Mesenteric fat pad (tissue), 1 donor: ENCODE results near the gene GRIPAP1. TPM values are rescaled to one million over a fixed set of nuclear protein-coding genes. Genes with fewer than 3 reads are reported as not detected.
A peak's percentile ranks its signal among the peaks of the same experiment; 100 is the strongest.

Source experiments
- DNase-seq: peaks from one replicate; pipeline ENCODE4 v3.0.0-alpha.2; 2020; ENCODE audit warnings: low spot score
- long read RNA-seq: library from polyadenylated mRNA; unstranded; transcript quantifications from one replicate; pipeline ENCODE4 v2.0.0, GENCODE V29; 2020
- total RNA-seq: library from RNA; stranded (reverse); fragmentation: NEBNext Ultra II Directional; extraction: Animal tissue kit (Norgen Biotek cat#: 25700); gene quantifications from one replicate; pipeline ENCODE4 v1.2.1, GENCODE V29; 2021
- donor health status: DM: yes; HTN: yes; CAD: no.

Gene GRIPAP1, protein sequence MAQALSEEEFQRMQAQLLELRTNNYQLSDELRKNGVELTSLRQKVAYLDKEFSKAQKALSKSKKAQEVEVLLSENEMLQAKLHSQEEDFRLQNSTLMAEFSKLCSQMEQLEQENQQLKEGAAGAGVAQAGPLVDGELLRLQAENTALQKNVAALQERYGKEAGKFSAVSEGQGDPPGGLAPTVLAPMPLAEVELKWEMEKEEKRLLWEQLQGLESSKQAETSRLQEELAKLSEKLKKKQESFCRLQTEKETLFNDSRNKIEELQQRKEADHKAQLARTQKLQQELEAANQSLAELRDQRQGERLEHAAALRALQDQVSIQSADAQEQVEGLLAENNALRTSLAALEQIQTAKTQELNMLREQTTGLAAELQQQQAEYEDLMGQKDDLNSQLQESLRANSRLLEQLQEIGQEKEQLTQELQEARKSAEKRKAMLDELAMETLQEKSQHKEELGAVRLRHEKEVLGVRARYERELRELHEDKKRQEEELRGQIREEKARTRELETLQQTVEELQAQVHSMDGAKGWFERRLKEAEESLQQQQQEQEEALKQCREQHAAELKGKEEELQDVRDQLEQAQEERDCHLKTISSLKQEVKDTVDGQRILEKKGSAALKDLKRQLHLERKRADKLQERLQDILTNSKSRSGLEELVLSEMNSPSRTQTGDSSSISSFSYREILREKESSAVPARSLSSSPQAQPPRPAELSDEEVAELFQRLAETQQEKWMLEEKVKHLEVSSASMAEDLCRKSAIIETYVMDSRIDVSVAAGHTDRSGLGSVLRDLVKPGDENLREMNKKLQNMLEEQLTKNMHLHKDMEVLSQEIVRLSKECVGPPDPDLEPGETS
- total RNA-seq = 37.6 TPM
- long read RNA-seq, transcript GRIPAP1-201 (26 exons, 3,031 nt) = major isoform, 23 of 63 reads
- long read RNA-seq, partial matches to known transcripts = 15 of 63 reads
- long read RNA-seq, other reads (novel, unspliced or antisense) = 25 of 63 reads

- DNase-seq = no peak
These were observed at the start of gene GRIPAP1 for GRCh38 chrX:49002091-49002935. Gene GRIPAP1, minus strand, starts transcription at chrX:49002264. Its CDS starts 35 bp downstream, at chrX:49002229.

GRCh38 chrX:49043987-49044281, 41.9 kb upstream of the GRIPAP1 start:
- DNase-seq = no peak

- peak; percentile 97 for DNase-seq
These were observed 41.3 kb upstream of the GRIPAP1 start, which contains the start of gene TFE3 for GRCh38 chrX:49043220-49043986. Gene TFE3, minus strand, starts transcription at chrX:49043357. Its CDS starts 131 bp downstream, at chrX:49043226.

- no peak for DNase-seq
These were observed 40.6 kb upstream of the GRIPAP1 start for GRCh38 chrX:49042581-49043219.

DNA sequence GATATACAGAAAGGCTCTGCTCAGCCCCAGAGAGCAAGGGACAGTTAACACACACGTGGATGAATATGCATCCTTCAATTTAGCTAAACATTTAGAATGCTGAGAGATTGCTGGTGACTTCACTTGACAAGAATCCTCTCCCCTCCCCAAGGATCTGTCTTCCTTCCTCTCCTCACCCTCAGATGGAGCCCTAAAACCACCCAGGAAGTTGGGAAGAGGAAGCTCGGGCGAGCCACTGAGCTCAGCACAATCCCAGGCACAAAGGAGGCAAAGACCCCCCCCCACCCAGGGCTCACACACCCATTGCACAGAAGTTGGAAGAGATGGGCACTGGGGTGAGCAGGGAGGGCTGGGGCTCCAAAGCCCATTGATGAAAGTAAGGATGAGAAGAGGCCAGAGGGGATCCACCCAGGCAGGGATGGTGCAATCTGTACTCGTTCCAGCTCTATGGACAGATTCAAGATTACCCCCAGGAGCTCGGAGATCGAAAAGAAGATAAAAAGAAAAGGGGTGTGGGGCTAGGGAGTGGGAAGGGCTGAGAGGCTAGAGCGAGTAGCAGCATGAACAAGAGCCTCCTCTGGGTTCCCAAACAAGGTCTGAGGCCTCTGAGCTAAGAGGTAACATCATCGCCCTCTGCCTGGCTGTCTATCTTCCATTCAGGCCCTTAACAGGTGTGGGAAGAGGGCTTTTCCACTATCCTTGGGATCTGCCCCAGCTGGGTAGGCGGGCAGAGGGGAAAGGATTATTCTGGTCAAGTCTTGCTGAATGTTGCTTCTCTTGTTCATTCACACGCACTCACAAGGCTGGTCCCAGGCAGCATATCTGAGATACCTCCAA, 39.9 kb upstream of the GRIPAP1 start:
- DNase-seq = no peak

DNA sequence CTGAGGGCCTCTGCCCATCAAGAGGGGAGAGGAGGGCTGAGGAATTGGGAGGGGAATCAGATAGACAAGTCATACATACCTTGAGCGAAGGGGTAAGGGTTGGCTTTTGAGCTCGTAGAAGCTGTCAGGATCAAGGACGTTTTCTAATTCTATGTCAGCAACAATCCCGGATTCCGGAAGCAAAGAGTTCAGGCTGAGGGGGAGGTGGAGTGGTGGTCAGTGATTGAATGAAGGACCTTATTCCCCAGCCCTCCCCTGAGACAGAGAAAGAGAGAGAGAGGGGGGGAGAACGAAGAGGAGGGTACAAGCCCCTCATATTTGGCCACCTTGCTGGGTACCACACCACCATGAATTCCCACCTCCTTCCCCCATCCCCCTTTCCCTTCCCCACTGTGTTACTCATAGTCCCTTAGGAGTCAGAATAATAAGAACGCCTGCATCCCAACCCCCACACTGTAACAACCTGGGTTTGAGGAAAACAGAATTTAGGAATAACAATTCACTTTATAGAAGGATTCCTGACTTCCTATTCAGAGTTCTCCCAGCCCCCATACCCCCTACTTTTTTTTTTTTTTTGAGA, 38.4 kb upstream of the GRIPAP1 start:
- no peak for DNase-seq

GRCh38 chrX:49039598-49040375, 37.7 kb upstream of the GRIPAP1 start:
- no peak for DNase-seq

DNA sequence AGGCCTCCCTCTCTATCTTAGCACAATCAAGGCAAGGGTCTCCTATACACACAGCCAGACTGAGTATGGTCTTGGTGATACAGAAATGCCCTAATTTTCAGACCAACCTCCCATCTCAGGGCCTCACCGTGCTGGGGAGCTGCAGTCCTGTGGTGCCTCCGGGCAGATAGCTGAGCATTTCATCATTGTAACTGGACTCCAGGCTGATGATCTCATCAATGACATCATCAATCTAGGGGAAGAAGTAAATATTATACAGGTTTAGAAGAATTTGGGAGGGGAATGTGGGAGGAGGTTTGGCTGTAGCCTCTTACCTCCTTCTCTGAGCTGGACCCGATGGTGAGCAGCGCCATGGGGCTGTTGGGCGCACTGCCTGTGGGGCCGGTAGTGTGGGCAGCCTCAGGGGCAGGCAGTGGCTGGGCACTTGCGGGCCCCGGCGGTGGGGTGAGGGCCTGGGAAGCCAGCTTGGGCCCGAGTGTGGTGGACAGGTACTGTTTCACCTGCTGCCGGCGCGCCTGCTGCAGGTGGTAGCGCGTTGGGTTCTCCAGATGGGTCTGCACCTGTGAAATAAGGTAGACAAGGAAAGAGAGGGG, 35.9 kb upstream of the GRIPAP1 start:
- DNase-seq = no peak

DNA sequence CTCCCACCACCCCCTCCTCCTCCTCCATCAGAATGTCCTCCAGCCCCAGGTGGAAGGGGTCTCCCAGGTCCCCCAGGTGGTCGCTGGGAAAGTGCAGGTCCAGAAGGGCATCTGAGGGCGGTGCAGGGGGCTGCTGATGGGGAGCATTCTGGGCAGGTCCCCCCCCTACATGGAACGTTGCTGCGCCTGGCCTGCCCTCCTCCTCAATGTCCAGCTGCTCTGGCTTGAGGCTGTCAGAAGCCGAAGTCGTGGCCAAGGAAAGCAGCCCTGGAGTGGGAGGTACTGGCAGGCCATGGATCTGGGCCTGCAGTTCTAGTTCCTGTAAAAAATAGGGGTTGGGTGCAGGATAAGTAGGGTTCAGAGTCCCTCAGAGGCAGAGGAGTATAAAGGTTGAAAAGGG, 28.2 kb upstream of the GRIPAP1 start:
- DNase-seq = no peak

DNA sequence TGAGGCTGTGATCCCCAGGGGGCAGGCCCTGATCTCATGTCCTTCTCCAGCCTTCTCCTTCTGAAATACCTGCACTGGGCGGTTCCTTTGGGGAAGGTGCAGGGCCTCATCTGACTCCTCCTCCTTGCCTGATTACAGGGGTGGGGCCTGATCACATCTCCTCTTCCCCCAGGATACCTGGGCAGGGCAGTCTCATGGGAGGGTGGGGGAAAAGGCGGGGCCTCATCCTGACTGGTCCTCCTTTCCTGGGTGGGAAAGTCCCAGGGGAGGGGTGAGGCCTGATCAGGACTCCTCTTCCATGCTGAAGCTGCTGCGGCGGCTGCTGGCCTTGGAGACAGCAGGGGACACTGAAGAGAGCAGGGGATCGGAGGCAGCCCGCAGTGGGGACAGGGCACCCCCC, 27.8 kb upstream of the GRIPAP1 start:
- no peak for DNase-seq

DNA sequence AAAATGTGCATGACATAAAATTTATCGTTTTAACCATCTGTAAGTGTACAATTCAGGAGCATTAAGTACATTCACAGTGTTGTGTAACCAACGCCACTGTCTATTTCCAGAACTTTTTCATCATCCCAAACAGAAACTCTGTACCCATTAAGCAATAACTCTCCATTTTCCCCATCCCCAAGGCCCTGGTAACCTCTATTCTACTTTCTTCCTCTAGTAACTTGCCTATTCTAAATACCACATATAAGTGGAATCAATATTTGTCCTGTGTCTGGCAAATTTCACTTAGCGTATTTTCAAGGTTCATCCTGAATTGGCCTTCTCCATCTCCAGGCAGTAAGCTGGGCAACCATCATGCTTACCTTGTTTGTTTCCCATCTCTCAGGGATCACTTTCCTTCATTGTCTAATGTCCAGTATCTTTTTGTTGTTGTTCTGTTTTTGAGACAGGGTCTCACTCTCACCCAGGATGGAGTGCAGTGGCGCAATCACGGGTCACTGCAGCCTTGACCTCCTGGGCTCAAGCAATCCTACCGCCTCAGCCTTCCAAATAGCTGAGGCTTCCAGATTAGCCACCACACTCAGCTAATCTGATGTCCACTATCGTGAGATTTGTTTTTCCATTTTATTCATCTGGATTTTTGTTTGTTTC, 17.7 kb upstream of the GRIPAP1 start:
- DNase-seq = no peak

DNA sequence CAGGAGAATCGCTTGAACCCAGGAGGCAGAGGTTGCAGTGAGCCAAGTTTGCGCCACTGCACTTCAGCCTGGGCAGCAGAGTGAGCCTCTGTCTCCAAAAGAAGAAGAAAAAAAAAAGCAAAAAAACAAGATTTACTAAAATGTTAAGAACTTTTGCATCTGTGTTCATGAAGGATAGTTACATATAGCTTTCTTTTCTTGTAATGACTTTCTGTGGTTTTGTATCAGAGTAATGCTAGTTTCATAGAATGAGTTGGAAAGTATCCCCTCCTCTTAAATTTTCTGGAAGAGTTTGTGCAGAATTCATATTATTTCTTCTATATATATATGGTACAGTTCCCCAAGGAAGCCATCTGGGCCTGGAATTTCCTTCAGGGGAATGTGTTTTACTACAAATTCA, 17.0 kb upstream of the GRIPAP1 start:
- DNase-seq = no peak

GRCh38 chrX:49003696-49004095, 1.6 kb upstream of the GRIPAP1 start:
- DNase-seq = no peak

DNA sequence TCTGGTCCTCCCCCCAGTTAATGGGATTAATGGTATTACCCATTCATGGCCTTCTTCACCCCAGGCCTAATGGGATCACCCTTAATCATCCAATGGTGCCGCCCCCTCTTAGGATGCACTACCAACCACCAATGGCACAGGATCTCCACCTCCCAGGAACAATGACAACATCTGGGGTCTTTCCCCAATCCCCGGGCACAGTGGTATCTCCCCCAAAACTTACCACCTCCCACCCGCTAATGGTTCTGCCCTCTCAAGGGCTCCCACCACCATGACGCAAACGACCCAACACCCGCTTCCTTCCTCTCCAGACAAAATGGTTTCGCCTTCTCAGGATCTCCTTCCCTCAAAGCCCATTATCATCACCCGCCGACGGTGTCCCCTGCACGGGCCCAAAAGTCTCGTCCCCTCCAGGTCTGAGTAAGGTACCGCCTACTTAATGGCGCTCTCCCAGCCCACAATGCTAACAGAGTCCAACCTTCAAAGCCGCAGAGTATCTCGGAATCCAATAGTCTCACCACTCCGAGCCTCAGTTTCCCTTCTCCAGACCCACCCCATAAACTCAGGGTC, 458 bp downstream of the GRIPAP1 start:
- DNase-seq = no peak

GRCh38 chrX:49000636-49001035, 1.4 kb downstream of the GRIPAP1 start:
- DNase-seq = no peak

GRCh38 chrX:48999030-48999429, 3.0 kb downstream of the GRIPAP1 start:
- no peak for DNase-seq

DNA sequence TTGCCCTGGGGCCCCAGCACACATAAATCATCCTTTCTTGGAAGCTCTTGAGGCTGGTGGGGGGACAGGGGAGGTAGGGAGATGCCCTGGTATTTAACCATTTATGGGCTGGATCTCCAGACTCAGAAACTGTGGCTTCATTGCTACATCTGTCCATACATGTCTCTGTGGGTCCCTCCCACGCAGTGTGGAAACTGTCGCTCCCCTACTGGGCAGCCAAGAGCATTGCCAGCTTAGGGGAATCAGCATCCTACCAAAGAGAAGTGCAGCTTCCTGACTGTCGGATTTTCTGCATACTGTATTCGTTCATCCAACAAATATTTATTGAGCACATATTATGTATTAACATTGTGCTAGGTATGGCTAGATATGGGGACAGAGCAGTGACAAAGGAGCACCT, 3.7 kb downstream of the GRIPAP1 start:
- DNase-seq = no peak
